Uterus (tissue), 2 donors: ENCODE data around the gene GYG2.
"Not testable (repeated sequence)": the region's sequence is repeated elsewhere in the genome, so short reads cannot be mapped to it uniquely, and the experiment has no call there.

Experiments used
- CTCF ChIP-seq, 4 experiments: fragments of 200-600 bp in 2 of 4; fragments of 450-650 bp in 2 of 4; sonication (generic) in 2 of 4; IDR thresholded peaks; one replicate each; pipeline ENCODE4 v1.5.1; 2016 to 2019; ENCODE audit warnings: antibody characterized with exemption in 4 of 4, mild to moderate bottlenecking in 2 of 4, moderate library complexity in 1 of 4
- POLR2A ChIP-seq, 2 donors: fragments of 450-650 bp; IDR thresholded peaks; one replicate each; pipeline ENCODE4 v1.6.1; 2016; ENCODE audit warnings: antibody characterized with exemption in 2 of 2, mild to moderate bottlenecking in 1 of 2, moderate library complexity in 1 of 2

- TF ChIP-seq CTCF, POLR2A (IDR thresholded peaks at IDR 0.05): not testable (repeated sequence)
These were observed 28.8 kb upstream of the GYG2 start for GRCh38 chrX:2799980-2800379.
